Neural progenitor cell (in vitro differentiated cells): Measurements from ENCODE around the gene CDK13. TPM values are rescaled to one million over a fixed set of nuclear protein-coding genes. Genes with fewer than 3 reads are reported as not detected.

Source experiments
- DNase-seq: peaks from one replicate; pipeline ENCODE4 v3.0.0-alpha.2; 2016; ENCODE audit warnings: low spot score
- H2AFZ ChIP-seq: fragments of 200-600 bp; sonication (generic); replicated peaks from 2 replicates; pipeline ENCODE4 v1.6.1; 2016; ENCODE audit warnings: antibody characterized with exemption
- H3F3A ChIP-seq: fragments of 200-600 bp; sonication (generic); 2 replicates; pipeline ENCODE4 v1.6.1; 2016; ENCODE audit warnings: antibody characterized with exemption, low read depth
- H3K27ac ChIP-seq: fragments of 200-600 bp; sonication (generic); 2 replicates; pipeline ENCODE4 v1.5.1; 2016; ENCODE audit warnings: mild to moderate bottlenecking
- H3K27me3 ChIP-seq: fragments of 200-600 bp; sonication (generic); 2 replicates; pipeline ENCODE4 v1.6.1; 2016; ENCODE audit warnings: mild to moderate bottlenecking, moderate library complexity
- H3K36me3 ChIP-seq: fragments of 200-600 bp; sonication (generic); 2 replicates; pipeline ENCODE4 v1.5.1; 2016
- H3K4me1 ChIP-seq: fragments of 200-600 bp; sonication (generic); 2 replicates; pipeline ENCODE4 v1.6.1; 2016; ENCODE audit warnings: mixed run types
- H3K4me2 ChIP-seq: fragments of 200-600 bp; sonication (generic); 2 replicates; pipeline ENCODE4 v1.6.1; 2016
- H3K4me3 ChIP-seq: fragments of 200-600 bp; sonication (generic); 2 replicates; pipeline ENCODE4 v1.5.1; 2016
- H3K79me2 ChIP-seq: fragments of 200-600 bp; sonication (generic); 2 replicates; pipeline ENCODE4 v1.6.1; 2016; ENCODE audit warnings: low read depth
- H3K9ac ChIP-seq: fragments of 200-600 bp; sonication (generic); 2 replicates; pipeline ENCODE4 v1.6.1; 2016
- H3K9me3 ChIP-seq: fragments of 200-600 bp; sonication (generic); 2 replicates; pipeline ENCODE4 v1.5.1; 2016; ENCODE audit warnings: low read depth
- H4K20me1 ChIP-seq: fragments of 200-600 bp; sonication (generic); 2 replicates; pipeline ENCODE4 v1.6.1; 2016; ENCODE audit warnings: low read depth
- H3K27ac Mint-ChIP-seq: 3 replicates; pipeline ENCODE4 v1.8.0; 2021; ENCODE audit warnings: mixed read lengths
- H3K27me3 Mint-ChIP-seq: 2 replicates; pipeline ENCODE4 v1.8.0; 2022; ENCODE audit warnings: low read depth, mild to moderate bottlenecking, inconsistent platforms, moderate library complexity, mixed read lengths; ENCODE audit not compliant: insufficient read depth
- H3K36me3 Mint-ChIP-seq: 3 replicates; pipeline ENCODE4 v1.8.0; 2021; ENCODE audit warnings: mixed read lengths
- H3K4me1 Mint-ChIP-seq: 3 replicates; pipeline ENCODE4 v1.8.0; 2021; ENCODE audit warnings: mixed read lengths
- H3K4me3 Mint-ChIP-seq: 3 replicates; pipeline ENCODE4 v1.8.0; 2021; ENCODE audit warnings: mild to moderate bottlenecking, moderate library complexity, mixed read lengths
- H3K9me3 Mint-ChIP-seq: 3 replicates; pipeline ENCODE4 v1.8.0; 2020; ENCODE audit warnings: mixed read lengths
- EZH2 ChIP-seq: fragments of 200-600 bp; sonication (generic); IDR thresholded peaks from 2 replicates; pipeline ENCODE4 v1.6.1; 2017; ENCODE audit warnings: antibody characterized with exemption, mild to moderate bottlenecking, moderate library complexity
- EZH2phosphoT487 ChIP-seq: fragments of 200-600 bp; sonication (generic); IDR thresholded peaks from 2 replicates; pipeline ENCODE4 v1.6.1; 2017; ENCODE audit warnings: antibody characterized with exemption
- total RNA-seq: library from RNA; depleted of rRNA; stranded (reverse); fragments of >200 nt; gene quantifications from 2 replicates; pipeline ENCODE4 v1.2.3, GENCODE V29; 2015; ENCODE audit warnings: low replicate concordance
- TF ChIP-seq, protein P1 (sequence below): fragments of 200-600 bp; sonication (generic); IDR thresholded peaks from 2 replicates; pipeline ENCODE4 v1.5.1; 2017; ENCODE audit warnings: antibody characterized with exemption, mild to moderate bottlenecking

CDK13 gene
- total RNA-seq, 1 donor from 2014 or later = 75.5 TPM

- peaks cover 5% of the 10 kb centered on the region for H3F3A ChIP-seq
- DNase-seq = no peak
- H4K20me1 ChIP-seq = no peaks in the 10 kb centered on the region
- H3K27me3 Mint-ChIP-seq = no peaks in the 10 kb centered on the region
- no peak overlapping the region for H3K4me3 Mint-ChIP-seq
- no peaks in the 10 kb centered on the region for H3K4me1 ChIP-seq
- no peaks in the 10 kb centered on the region for H3K9me3 ChIP-seq
- H3K27ac ChIP-seq = no peak overlapping the region
- no peak overlapping the region for H2AFZ ChIP-seq
- no peak overlapping the region for H3K27ac Mint-ChIP-seq
- no peaks in the 10 kb centered on the region for H3K36me3 ChIP-seq
- no peak overlapping the region for H3K9ac ChIP-seq
- no peaks in the 10 kb centered on the region for H3K4me1 Mint-ChIP-seq
- TF ChIP-seq EZH2 (no peak), EZH2phosphoT487 (no peak)
- TF ChIP-seq, protein P1, sequence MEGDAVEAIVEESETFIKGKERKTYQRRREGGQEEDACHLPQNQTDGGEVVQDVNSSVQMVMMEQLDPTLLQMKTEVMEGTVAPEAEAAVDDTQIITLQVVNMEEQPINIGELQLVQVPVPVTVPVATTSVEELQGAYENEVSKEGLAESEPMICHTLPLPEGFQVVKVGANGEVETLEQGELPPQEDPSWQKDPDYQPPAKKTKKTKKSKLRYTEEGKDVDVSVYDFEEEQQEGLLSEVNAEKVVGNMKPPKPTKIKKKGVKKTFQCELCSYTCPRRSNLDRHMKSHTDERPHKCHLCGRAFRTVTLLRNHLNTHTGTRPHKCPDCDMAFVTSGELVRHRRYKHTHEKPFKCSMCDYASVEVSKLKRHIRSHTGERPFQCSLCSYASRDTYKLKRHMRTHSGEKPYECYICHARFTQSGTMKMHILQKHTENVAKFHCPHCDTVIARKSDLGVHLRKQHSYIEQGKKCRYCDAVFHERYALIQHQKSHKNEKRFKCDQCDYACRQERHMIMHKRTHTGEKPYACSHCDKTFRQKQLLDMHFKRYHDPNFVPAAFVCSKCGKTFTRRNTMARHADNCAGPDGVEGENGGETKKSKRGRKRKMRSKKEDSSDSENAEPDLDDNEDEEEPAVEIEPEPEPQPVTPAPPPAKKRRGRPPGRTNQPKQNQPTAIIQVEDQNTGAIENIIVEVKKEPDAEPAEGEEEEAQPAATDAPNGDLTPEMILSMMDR = no peak
- peaks cover 3% of the 10 kb centered on the region for H3K36me3 Mint-ChIP-seq
- no peaks in the 10 kb centered on the region for H3K9me3 Mint-ChIP-seq
- no peak overlapping the region for H3K4me3 ChIP-seq
- no peak overlapping the region for H3K4me2 ChIP-seq
- no peaks in the 10 kb centered on the region for H3K79me2 ChIP-seq
- H3K27me3 ChIP-seq = no peaks in the 10 kb centered on the region
Observed at GRCh38 chr7:40047661-40048060, 97.6 kb downstream of the CDK13 start.

GRCh38 chr7:40057292-40057691 is 107.2 kb downstream of the CDK13 start:
- no peaks in the 10 kb centered on the region for H3K4me1 ChIP-seq
- H4K20me1 ChIP-seq = peaks cover 5% of the 10 kb centered on the region
- Mint-ChIP-seq H3K4me3 (no peak overlapping the region), H3K9me3 (no peaks in the 10 kb centered on the region), H3K4me1 (no peaks in the 10 kb centered on the region), H3K36me3 (peaks cover 8% of the 10 kb centered on the region), H3K27me3 (no peaks in the 10 kb centered on the region), H3K27ac (no peak overlapping the region)
- TF ChIP-seq, protein P1 = no peak
- TF ChIP-seq EZH2phosphoT487 = no peak
- no peak for TF ChIP-seq EZH2
- H3K4me3 ChIP-seq = no peak overlapping the region
- no peak overlapping the region for H3K9ac ChIP-seq
- H3K27me3 ChIP-seq = no peaks in the 10 kb centered on the region
- peaks cover 6% of the 10 kb centered on the region for H3K36me3 ChIP-seq
- no peaks in the 10 kb centered on the region for H3K79me2 ChIP-seq
- no peaks in the 10 kb centered on the region for H3F3A ChIP-seq
- no peak for DNase-seq
- no peak overlapping the region for H2AFZ ChIP-seq
- H3K9me3 ChIP-seq = no peaks in the 10 kb centered on the region
- H3K27ac ChIP-seq = no peak overlapping the region
- H3K4me2 ChIP-seq = no peak overlapping the region

GRCh38 chr7:40058026-40058425 is 108.0 kb downstream of the CDK13 start:
- no peaks in the 10 kb centered on the region for H3K79me2 ChIP-seq
- H3K27ac Mint-ChIP-seq = no peak overlapping the region

More at GRCh38 chr7:40058026-40058425, 108.0 kb downstream of the CDK13 start:
- no peak overlapping the region for H3K4me3 ChIP-seq
- Mint-ChIP-seq H3K4me1 (no peaks in the 10 kb centered on the region), H3K36me3 (peaks cover 13% of the 10 kb centered on the region), H3K9me3 (no peaks in the 10 kb centered on the region), H3K4me3 (no peak overlapping the region), H3K27me3 (no peaks in the 10 kb centered on the region)
- DNase-seq = no peak
- no peaks in the 10 kb centered on the region for H3F3A ChIP-seq
- peaks cover 12% of the 10 kb centered on the region for H3K36me3 ChIP-seq
- no peak overlapping the region for H3K9ac ChIP-seq
- H3K9me3 ChIP-seq = no peaks in the 10 kb centered on the region
- no peak for TF ChIP-seq EZH2
- no peak for TF ChIP-seq EZH2phosphoT487
- TF ChIP-seq, protein P1 = no peak
- peaks cover 5% of the 10 kb centered on the region for H4K20me1 ChIP-seq
- H3K27ac ChIP-seq = no peak overlapping the region
- no peak overlapping the region for H2AFZ ChIP-seq
- no peak overlapping the region for H3K4me2 ChIP-seq
- no peaks in the 10 kb centered on the region for H3K27me3 ChIP-seq
- no peaks in the 10 kb centered on the region for H3K4me1 ChIP-seq
